ENCODE measurements around the gene ARNT2. TPM values are rescaled to one million over a fixed set of nuclear protein-coding genes. Genes with fewer than 3 reads are reported as not detected.

Gene ARNT2
- total RNA-seq, 4 donors from 2014 or later = 5.1 to 8.8 (median 6.8) TPM

DNA sequence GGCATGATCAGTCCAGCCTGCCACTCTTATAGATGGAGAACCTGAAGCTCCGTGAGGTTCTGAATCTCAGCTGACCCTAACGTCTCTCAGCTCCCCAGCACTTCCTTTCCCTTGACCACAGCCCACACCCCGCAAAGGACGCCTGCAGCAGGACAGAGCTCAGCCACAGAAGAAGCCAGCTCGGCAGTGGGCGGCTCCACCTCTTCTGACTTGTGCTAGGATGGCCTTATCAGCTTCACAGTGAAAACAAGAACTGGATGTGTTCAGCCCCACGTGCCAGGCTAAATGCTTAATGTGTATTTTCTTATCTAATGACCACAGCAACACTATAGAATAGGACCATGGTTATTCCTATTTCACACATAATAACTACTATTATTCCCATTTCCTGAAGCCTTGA, 127.6 kb downstream of the ARNT2 start:
- Histone ChIP-seq H3K27me3 (no peaks in the 10 kb centered on the region), H3K27ac (peak overlapping the region in 2 of 4 donors; percentile 48 to 61), H3K4me3 (no peak overlapping the region), H3K9me3 (peaks cover 0 to 12% (median 0%) of the 10 kb centered on the region in 4 donors), H3K4me1 (peaks cover 0 to 16% (median 2%) of the 10 kb centered on the region in 4 donors), H3K36me3 (no peaks in the 10 kb centered on the region)
- WGBS, 2 donors = 71 to 77% methylated on average over 7 of the region's 7 CpGs
- TF ChIP-seq, protein P1, sequence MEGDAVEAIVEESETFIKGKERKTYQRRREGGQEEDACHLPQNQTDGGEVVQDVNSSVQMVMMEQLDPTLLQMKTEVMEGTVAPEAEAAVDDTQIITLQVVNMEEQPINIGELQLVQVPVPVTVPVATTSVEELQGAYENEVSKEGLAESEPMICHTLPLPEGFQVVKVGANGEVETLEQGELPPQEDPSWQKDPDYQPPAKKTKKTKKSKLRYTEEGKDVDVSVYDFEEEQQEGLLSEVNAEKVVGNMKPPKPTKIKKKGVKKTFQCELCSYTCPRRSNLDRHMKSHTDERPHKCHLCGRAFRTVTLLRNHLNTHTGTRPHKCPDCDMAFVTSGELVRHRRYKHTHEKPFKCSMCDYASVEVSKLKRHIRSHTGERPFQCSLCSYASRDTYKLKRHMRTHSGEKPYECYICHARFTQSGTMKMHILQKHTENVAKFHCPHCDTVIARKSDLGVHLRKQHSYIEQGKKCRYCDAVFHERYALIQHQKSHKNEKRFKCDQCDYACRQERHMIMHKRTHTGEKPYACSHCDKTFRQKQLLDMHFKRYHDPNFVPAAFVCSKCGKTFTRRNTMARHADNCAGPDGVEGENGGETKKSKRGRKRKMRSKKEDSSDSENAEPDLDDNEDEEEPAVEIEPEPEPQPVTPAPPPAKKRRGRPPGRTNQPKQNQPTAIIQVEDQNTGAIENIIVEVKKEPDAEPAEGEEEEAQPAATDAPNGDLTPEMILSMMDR (IDR thresholded peaks at IDR 0.05) = no peak
- TF ChIP-seq EP300 (IDR thresholded peaks at IDR 0.05) = no peak
- no peak for TF ChIP-seq POLR2A (IDR thresholded peaks at IDR 0.05)
- DNase-seq (ENCODE audit: low spot score in 2 of 2) = no peak

DNA sequence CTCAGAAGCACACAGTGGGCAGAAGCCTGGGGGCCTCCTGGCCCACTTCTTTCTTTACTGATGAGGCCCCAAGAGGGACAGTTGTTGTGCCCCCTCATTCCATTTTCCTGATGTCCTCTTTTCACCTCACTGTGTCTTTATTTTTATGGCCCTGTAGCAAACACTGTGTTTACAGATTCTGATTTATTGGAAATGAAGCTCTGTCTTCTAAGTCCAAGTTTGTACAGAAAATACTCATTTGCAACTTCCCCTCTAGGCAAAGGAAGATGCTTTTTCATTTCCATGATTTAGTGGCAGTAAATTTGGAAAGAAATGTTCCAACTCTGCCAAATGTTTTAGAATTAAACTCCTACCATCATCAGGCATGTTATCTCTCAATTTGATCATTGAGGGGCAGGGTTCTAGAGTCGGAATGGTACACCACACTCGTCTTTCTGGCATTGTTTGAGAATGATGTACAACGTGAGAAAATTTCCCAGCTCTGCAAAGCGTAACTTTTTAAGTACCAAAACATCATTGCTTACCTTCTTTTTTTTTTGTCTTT, 129.7 kb downstream of the ARNT2 start:
- TF ChIP-seq EP300 (IDR thresholded peaks at IDR 0.05) (no peak), POLR2A (IDR thresholded peaks at IDR 0.05) (no peak)
- TF ChIP-seq, protein P1 (IDR thresholded peaks at IDR 0.05) = no peak
- no peak for DNase-seq (ENCODE audit: low spot score in 2 of 2)
- H3K4me1 ChIP-seq = peaks cover 0 to 16% (median 2%) of the 10 kb centered on the region in 4 donors
- no peak overlapping the region for H3K27ac ChIP-seq
- H3K36me3 ChIP-seq = peaks cover 0 to 3% (median 0%) of the 10 kb centered on the region in 3 donors
- peaks cover 0 to 12% (median 0%) of the 10 kb centered on the region in 4 donors for H3K9me3 ChIP-seq
- no peaks in the 10 kb centered on the region for H3K27me3 ChIP-seq
- no peak overlapping the region for H3K4me3 ChIP-seq
- WGBS, 2 donors = 85 to 87% methylated on average over 4 of the region's 4 CpGs

DNA sequence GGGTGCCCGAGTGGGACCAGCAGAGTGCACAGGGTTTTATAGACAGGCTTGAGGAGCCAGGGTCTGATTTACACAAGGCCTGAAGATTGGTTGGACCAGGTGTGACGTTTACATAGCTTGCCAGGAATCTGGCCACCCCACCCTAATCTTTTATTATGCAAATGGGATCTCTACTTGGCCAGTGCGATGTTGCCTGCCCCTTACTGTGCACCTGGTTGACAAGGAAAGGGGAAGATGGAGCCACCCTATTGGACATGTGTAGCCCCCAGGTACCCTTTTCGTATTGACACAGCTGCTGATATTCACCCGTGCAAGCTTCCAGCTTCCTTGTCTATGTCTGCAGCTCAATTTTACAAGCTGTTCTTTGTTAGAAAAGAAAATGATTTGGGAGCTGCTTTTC, 132.0 kb downstream of the ARNT2 start:
- no peaks in the 10 kb centered on the region for H3K27me3 ChIP-seq
- peaks cover 0 to 7% (median 0%) of the 10 kb centered on the region in 4 donors for H3K4me1 ChIP-seq
- peaks cover 0 to 12% (median 2%) of the 10 kb centered on the region in 4 donors for H3K9me3 ChIP-seq
- H3K27ac ChIP-seq = no peak overlapping the region
- TF ChIP-seq EP300 (IDR thresholded peaks at IDR 0.05) (no peak), POLR2A (IDR thresholded peaks at IDR 0.05) (no peak)
- TF ChIP-seq, protein P1 (IDR thresholded peaks at IDR 0.05) = no peak
- 56 to 65% methylated on average over 5 of the region's 5 CpGs for WGBS, 2 donors
- H3K36me3 ChIP-seq = peaks cover 0 to 3% (median 0%) of the 10 kb centered on the region in 3 donors
- no peak for DNase-seq (ENCODE audit: low spot score in 2 of 2)
- H3K4me3 ChIP-seq = no peak overlapping the region

DNA sequence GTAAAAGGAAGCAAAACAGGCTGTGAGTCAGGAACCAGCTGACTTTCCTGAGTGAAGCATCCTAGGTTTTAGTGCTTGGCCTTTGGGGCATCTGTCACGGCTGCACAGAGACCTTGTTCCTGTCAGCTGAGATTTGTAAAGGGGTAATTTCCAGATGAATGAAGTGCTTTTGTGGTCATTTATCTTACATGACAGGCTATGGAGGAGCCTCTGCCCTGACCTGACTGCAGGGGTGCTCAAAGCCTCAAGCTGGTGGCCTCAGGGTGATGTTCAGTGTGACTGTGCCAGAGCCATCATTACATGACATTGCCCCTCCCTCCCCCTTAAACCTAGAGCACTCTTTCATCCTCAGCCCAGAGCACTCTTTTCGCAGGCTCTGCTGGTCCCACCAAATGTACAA, 132.5 kb downstream of the ARNT2 start:
- H3K9me3 ChIP-seq = peaks cover 0 to 12% (median 2%) of the 10 kb centered on the region in 4 donors
- H3K4me3 ChIP-seq = no peak overlapping the region
- H3K4me1 ChIP-seq = peaks cover 0 to 2% (median 0%) of the 10 kb centered on the region in 4 donors
- no peak overlapping the region for H3K27ac ChIP-seq
- TF ChIP-seq, protein P1 (IDR thresholded peaks at IDR 0.05) = no peak
- TF ChIP-seq EP300 (IDR thresholded peaks at IDR 0.05) (no peak), POLR2A (IDR thresholded peaks at IDR 0.05) (no peak)
- no peaks in the 10 kb centered on the region for H3K27me3 ChIP-seq
- H3K36me3 ChIP-seq = peaks cover 0 to 3% (median 0%) of the 10 kb centered on the region in 3 donors
- 73 to 94% methylated on average over 2 of the region's 2 CpGs for WGBS, 2 donors
- no peak for DNase-seq (ENCODE audit: low spot score in 2 of 2)

DNA sequence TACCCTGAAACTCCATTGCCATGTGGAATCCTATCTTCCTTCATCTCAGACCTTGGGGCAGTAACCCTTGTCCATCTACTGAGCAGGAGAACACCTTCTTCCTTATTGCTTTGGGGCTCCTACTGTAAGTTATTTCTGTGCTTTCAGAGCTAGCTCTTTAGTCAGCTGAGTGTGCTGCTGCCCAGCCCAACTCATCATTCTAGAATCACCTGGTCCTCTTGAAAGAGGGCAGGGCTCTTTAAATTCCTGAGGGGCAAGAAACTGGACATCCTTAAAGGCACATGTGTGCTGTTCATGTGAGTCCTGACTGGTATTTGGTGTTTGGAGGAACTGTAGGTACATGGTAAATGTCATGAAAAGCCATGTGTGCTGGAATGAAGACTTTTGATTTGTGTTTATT, 140.9 kb downstream of the ARNT2 start:
- H3K36me3 ChIP-seq = peaks cover 0 to 10% (median 0%) of the 10 kb centered on the region in 3 donors
- no peak for DNase-seq (ENCODE audit: low spot score in 2 of 2)
- no peak overlapping the region for H3K27ac ChIP-seq
- H3K27me3 ChIP-seq = no peaks in the 10 kb centered on the region
- TF ChIP-seq, protein P1 (IDR thresholded peaks at IDR 0.05) = no peak
- no peak for TF ChIP-seq EP300 (IDR thresholded peaks at IDR 0.05)
- no peak for TF ChIP-seq POLR2A (IDR thresholded peaks at IDR 0.05)
- H3K4me1 ChIP-seq = no peaks in the 10 kb centered on the region
- peaks cover 0 to 7% (median under 1%) of the 10 kb centered on the region in 4 donors for H3K9me3 ChIP-seq
- H3K4me3 ChIP-seq = no peak overlapping the region
